Lung (tissue), 12 donors: ENCODE data around the gene SLC12A2. TPM values are rescaled to one million over a fixed set of nuclear protein-coding genes. Genes with fewer than 3 reads are reported as not detected.

Source experiments
- ATAC-seq: fragments of 200-7000 bp; cut with Tn5 transposase; one replicate; pipeline ENCODE4 v1.9.1; 2020; ENCODE audit warnings: moderate number of reproducible peaks; ENCODE audit not compliant: insufficient read depth, low FRiP score
- DNase-seq, 3 donors: peaks; one replicate each; pipeline ENCODE4 v3.0.0-alpha.2; 2013 to 2017
- H3K27ac ChIP-seq, 2 donors: one replicate each; pipeline ENCODE4 v1.5.1; 2013; ENCODE audit warnings: mild to moderate bottlenecking in 2 of 2, moderate library complexity in 2 of 2, control low read depth in 1 of 2, inconsistent platforms in 1 of 2, low read depth in 1 of 2, low read length in 1 of 2
- H3K27me3 ChIP-seq, 3 donors: one replicate each; pipeline ENCODE4 v1.5.1; 2013; ENCODE audit warnings: low read length in 2 of 3; ENCODE audit not compliant: control insufficient read depth in 3 of 3, insufficient read depth in 3 of 3
- H3K36me3 ChIP-seq, 4 donors: one replicate each; pipeline ENCODE4 v1.5.1; 2013; ENCODE audit warnings: low read length in 4 of 4, mild to moderate bottlenecking in 1 of 4, moderate library complexity in 1 of 4; ENCODE audit not compliant: control insufficient read depth in 4 of 4, insufficient read depth in 4 of 4
- H3K4me1 ChIP-seq, 5 donors: one replicate each; pipeline ENCODE4 v1.5.1; 2013; ENCODE audit warnings: low read length in 5 of 5, mild to moderate bottlenecking in 2 of 5, moderate library complexity in 1 of 5; ENCODE audit not compliant: control insufficient read depth in 5 of 5, insufficient read depth in 5 of 5
- H3K4me3 ChIP-seq: one replicate; pipeline ENCODE4 v1.5.1; 2013; ENCODE audit warnings: mild to moderate bottlenecking, control low read depth, moderate library complexity
- H3K9ac ChIP-seq, 2 donors: one replicate each; pipeline ENCODE4 v1.5.1; 2013; ENCODE audit warnings: low read length in 2 of 2, control low read depth in 1 of 2; ENCODE audit not compliant: insufficient read depth in 1 of 2
- H3K9me3 ChIP-seq, 4 donors: one replicate each; pipeline ENCODE4 v1.5.1; 2013; ENCODE audit warnings: low read length in 3 of 4, mild to moderate bottlenecking in 1 of 4, moderate library complexity in 1 of 4; ENCODE audit not compliant: control insufficient read depth in 4 of 4, insufficient read depth in 3 of 4
- WGBS, 2 donors: extraction: QIAGEN DNeasy Blood & Tissue Kit; methylation state at CpG; one replicate each; pipeline ENCODE4 v1.1.7; 2013; 5-methylcytosine and 5-hydroxymethylcytosine counted together
- polyA plus RNA-seq, 2 donors: library from polyadenylated mRNA; stranded (reverse); fragments of 200-250 nt; gene quantifications; one replicate each; pipeline ENCODE4 v1.2.1, GENCODE V29; 2013
- total RNA-seq, 2 donors: library from RNA; depleted of rRNA in 1 of 2; stranded (reverse); fragments of >200 nt in 1 of 2; gene quantifications; one replicate each; pipeline ENCODE4 v1.2.1, GENCODE V29; 2014 to 2021
- TF ChIP-seq, protein P1 (sequence below): IDR thresholded peaks from 2 replicates; pipeline ENCODE4 v1.5.1; 2012; ENCODE audit warnings: mild to moderate bottlenecking; ENCODE audit errors: control extremely low read depth, extremely low read depth
- donor health status: control.
- donor health status: control.
- donor health status: Bipolar disorder and iron deficiency.
- donor health status: healthy.
- donor health status: DM: yes; HTN: yes; CAD: no.

SLC12A2 gene
- total and polyA plus RNA-seq, 4 donors: 2.8 to 87.1 (median 16.4) TPM

DNA sequence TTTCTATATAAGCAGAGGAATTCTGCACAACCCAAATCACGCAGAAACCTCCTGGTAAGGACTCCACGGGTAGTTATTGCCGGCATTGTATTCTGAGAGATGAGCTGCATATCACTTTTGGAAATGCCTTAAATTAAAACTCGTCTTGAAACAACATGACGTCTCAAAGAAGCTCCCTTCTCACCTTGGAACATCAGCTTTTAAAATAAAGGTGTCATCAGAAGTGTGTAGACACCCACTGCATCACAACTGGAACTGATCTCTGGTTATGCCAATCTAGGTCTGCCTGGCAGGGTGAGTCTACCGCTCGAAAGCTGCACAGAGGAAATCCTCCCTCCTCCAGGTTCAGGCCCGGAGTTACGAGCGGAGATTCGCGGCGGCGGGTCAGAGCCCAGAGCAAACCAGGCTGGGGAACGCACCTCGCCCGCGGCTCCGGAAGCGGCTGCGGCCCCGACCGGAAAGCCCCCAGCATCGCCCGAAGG lies 974 bp upstream of the SLC12A2 start:
- H3K27ac ChIP-seq: peak overlapping the region; percentile 97 to 100
- TF ChIP-seq, protein P1, sequence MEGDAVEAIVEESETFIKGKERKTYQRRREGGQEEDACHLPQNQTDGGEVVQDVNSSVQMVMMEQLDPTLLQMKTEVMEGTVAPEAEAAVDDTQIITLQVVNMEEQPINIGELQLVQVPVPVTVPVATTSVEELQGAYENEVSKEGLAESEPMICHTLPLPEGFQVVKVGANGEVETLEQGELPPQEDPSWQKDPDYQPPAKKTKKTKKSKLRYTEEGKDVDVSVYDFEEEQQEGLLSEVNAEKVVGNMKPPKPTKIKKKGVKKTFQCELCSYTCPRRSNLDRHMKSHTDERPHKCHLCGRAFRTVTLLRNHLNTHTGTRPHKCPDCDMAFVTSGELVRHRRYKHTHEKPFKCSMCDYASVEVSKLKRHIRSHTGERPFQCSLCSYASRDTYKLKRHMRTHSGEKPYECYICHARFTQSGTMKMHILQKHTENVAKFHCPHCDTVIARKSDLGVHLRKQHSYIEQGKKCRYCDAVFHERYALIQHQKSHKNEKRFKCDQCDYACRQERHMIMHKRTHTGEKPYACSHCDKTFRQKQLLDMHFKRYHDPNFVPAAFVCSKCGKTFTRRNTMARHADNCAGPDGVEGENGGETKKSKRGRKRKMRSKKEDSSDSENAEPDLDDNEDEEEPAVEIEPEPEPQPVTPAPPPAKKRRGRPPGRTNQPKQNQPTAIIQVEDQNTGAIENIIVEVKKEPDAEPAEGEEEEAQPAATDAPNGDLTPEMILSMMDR: no peak
- peak; percentile 15 for ATAC-seq
- H3K36me3 ChIP-seq: no peaks in the 10 kb centered on the region
- H3K27me3 ChIP-seq: no peaks in the 10 kb centered on the region
- H3K4me3 ChIP-seq: peak overlapping the region; percentile 85
- WGBS, 2 donors: 0 to 1% methylated on average over 25 of the region's 25 CpGs
- peak overlapping the region; percentile 52 to 96 for H3K9ac ChIP-seq
- peaks cover 0 to 22% (median 10%) of the 10 kb centered on the region in 5 donors for H3K4me1 ChIP-seq
- no peak for DNase-seq
- no peaks in the 10 kb centered on the region for H3K9me3 ChIP-seq

DNA sequence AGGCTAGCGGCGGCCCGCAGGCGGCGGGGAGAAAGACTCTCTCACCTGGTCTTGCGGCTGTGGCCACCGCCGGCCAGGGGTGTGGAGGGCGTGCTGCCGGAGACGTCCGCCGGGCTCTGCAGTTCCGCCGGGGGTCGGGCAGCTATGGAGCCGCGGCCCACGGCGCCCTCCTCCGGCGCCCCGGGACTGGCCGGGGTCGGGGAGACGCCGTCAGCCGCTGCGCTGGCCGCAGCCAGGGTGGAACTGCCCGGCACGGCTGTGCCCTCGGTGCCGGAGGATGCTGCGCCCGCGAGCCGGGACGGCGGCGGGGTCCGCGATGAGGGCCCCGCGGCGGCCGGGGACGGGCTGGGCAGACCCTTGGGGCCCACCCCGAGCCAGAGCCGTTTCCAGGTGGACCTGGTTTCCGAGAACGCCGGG lies 253 bp downstream of the SLC12A2 start:
- peaks cover 0 to 24% (median 10%) of the 10 kb centered on the region in 5 donors for H3K4me1 ChIP-seq
- 0% methylated on average over 33 to 53 of the region's 53 CpGs for WGBS, 2 donors

DNA sequence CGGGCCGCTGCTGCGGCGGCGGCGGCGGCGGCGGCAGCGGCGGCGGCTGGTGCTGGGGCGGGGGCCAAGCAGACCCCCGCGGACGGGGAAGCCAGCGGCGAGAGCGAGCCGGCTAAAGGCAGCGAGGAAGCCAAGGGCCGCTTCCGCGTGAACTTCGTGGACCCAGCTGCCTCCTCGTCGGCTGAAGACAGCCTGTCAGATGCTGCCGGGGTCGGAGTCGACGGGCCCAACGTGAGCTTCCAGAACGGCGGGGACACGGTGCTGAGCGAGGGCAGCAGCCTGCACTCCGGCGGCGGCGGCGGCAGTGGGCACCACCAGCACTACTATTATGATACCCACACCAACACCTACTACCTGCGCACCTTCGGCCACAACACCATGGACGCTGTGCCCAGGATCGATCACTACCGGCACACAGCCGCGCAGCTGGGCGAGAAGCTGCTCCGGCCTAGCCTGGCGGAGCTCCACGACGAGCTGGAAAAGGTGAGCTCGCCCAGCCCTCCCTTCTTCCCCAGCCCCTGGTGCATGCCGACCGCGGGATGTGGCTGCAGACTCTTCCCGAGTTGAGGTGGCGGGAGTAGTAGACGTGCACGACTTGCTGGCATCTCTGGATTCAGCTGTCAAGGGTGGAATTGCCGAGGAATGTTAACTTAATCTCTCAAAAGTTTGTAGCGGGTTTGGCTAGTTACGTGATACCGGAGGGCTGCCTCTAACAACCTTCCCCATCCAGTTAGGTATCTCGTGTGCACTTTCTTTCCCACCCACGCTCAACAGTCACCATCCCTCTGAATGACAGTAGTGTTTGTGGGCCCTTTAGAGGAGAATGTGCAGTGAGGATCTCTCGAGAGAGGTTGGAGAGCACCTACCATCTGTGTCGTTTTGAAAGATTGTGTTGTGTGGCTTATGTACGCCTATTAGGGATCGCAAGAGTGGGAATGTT lies 932 bp downstream of the SLC12A2 start:
- Histone ChIP-seq H3K9ac (peak overlapping the region; percentile 32 to 45), H3K27ac (peak overlapping the region; percentile 97 to 100), H3K9me3 (no peaks in the 10 kb centered on the region), H3K4me3 (peak overlapping the region; percentile 85), H3K27me3 (no peaks in the 10 kb centered on the region), H3K36me3 (no peaks in the 10 kb centered on the region), H3K4me1 (peaks cover 0 to 24% (median 10%) of the 10 kb centered on the region in 5 donors)
- ATAC-seq (no peak), DNase-seq (peak; percentile 33 to 53 (median 43))
- TF ChIP-seq, protein P1: no peak
- WGBS, 2 donors: 1 to 2% methylated on average over 59 to 71 of the region's 71 CpGs

More for the DNA sequence above, 253 bp downstream of the SLC12A2 start:
- DNase-seq (no peak), ATAC-seq (peak; percentile 23)
- TF ChIP-seq, protein P1: no peak
- H3K27me3 ChIP-seq: no peaks in the 10 kb centered on the region
- H3K4me3 ChIP-seq: peak overlapping the region; percentile 85
- no peaks in the 10 kb centered on the region for H3K9me3 ChIP-seq
- peak overlapping the region; percentile 97 to 100 for H3K27ac ChIP-seq
- H3K9ac ChIP-seq: no peak overlapping the region
- H3K36me3 ChIP-seq: no peaks in the 10 kb centered on the region
